ENCODE results near the gene TACC3. TPM values are rescaled to one million over a fixed set of nuclear protein-coding genes. Genes with fewer than 3 reads are reported as not detected.

Gene TACC3
- total RNA-seq, 1 donor from 2014 or later, result 91.4 TPM

GRCh38 chr4:1750381-1751154 lies 29.2 kb downstream of the TACC3 start:
- H3K27ac Mint-ChIP-seq, result no peak overlapping the region
- H3K9me3 Mint-ChIP-seq, result no peaks in the 10 kb centered on the region
- no peaks in the 10 kb centered on the region for H3K27me3 Mint-ChIP-seq
- no peaks in the 10 kb centered on the region for H3K36me3 Mint-ChIP-seq
- H3K4me1 Mint-ChIP-seq (ENCODE audit: unreplicated experiment), result no peaks in the 10 kb centered on the region
- H3K4me3 Mint-ChIP-seq, result no peak overlapping the region
- TF ChIP-seq CTCF (conservative IDR thresholded peaks at IDR 0.05), result no peak
- DNase-seq (ENCODE audit: extremely low spot score, unreplicated experiment), result no peak

- no peaks in the 10 kb centered on the region for H3K27me3 Mint-ChIP-seq
Measured at GRCh38 chr4:1751155-1751918, 30.0 kb downstream of the TACC3 start.

GRCh38 chr4:1751919-1752283 lies 30.6 kb downstream of the TACC3 start:
- no peak overlapping the region for H3K27ac Mint-ChIP-seq
- H3K4me3 Mint-ChIP-seq, result no peak overlapping the region
- no peaks in the 10 kb centered on the region for H3K27me3 Mint-ChIP-seq
- no peaks in the 10 kb centered on the region for H3K4me1 Mint-ChIP-seq (ENCODE audit: unreplicated experiment)
- no peak for TF ChIP-seq CTCF (conservative IDR thresholded peaks at IDR 0.05)
- DNase-seq (ENCODE audit: extremely low spot score, unreplicated experiment), result no peak
- no peaks in the 10 kb centered on the region for H3K9me3 Mint-ChIP-seq
- H3K36me3 Mint-ChIP-seq, result no peaks in the 10 kb centered on the region

More at GRCh38 chr4:1751155-1751918, 30.0 kb downstream of the TACC3 start:
- DNase-seq (ENCODE audit: extremely low spot score, unreplicated experiment), result no peak
- no peak for TF ChIP-seq CTCF (conservative IDR thresholded peaks at IDR 0.05)
- H3K4me1 Mint-ChIP-seq (ENCODE audit: unreplicated experiment), result no peaks in the 10 kb centered on the region
- no peaks in the 10 kb centered on the region for H3K9me3 Mint-ChIP-seq
- H3K27ac Mint-ChIP-seq, result no peak overlapping the region
- no peak overlapping the region for H3K4me3 Mint-ChIP-seq
- no peaks in the 10 kb centered on the region for H3K36me3 Mint-ChIP-seq

GRCh38 chr4:1752284-1753041 lies 31.1 kb downstream of the TACC3 start:
- Mint-ChIP-seq H3K4me1 (ENCODE audit: unreplicated experiment) (no peaks in the 10 kb centered on the region), H3K27me3 (no peaks in the 10 kb centered on the region), H3K36me3 (no peaks in the 10 kb centered on the region), H3K27ac (no peak overlapping the region), H3K4me3 (no peak overlapping the region), H3K9me3 (no peaks in the 10 kb centered on the region)
- DNase-seq (ENCODE audit: extremely low spot score, unreplicated experiment), result no peak
- TF ChIP-seq CTCF (conservative IDR thresholded peaks at IDR 0.05), result no peak

- Mint-ChIP-seq H3K36me3 (no peaks in the 10 kb centered on the region), H3K4me1 (ENCODE audit: unreplicated experiment) (no peaks in the 10 kb centered on the region), H3K9me3 (no peaks in the 10 kb centered on the region), H3K4me3 (no peak overlapping the region), H3K27ac (no peak overlapping the region), H3K27me3 (no peaks in the 10 kb centered on the region)
- DNase-seq (ENCODE audit: extremely low spot score, unreplicated experiment), result no peak
- no peak for TF ChIP-seq CTCF (conservative IDR thresholded peaks at IDR 0.05)
Measured at GRCh38 chr4:1753294-1753696, 32.0 kb downstream of the TACC3 start.

Data from type B pancreatic cell (in vitro differentiated cells).